ENCODE results near the gene TBC1D16. TPM values are rescaled to one million over a fixed set of nuclear protein-coding genes. Genes with fewer than 3 reads are reported as not detected.

The TBC1D16 gene
- polyA plus RNA-seq, 3 donors, result 12.2 to 42.0 (median 37.9) TPM

DNA sequence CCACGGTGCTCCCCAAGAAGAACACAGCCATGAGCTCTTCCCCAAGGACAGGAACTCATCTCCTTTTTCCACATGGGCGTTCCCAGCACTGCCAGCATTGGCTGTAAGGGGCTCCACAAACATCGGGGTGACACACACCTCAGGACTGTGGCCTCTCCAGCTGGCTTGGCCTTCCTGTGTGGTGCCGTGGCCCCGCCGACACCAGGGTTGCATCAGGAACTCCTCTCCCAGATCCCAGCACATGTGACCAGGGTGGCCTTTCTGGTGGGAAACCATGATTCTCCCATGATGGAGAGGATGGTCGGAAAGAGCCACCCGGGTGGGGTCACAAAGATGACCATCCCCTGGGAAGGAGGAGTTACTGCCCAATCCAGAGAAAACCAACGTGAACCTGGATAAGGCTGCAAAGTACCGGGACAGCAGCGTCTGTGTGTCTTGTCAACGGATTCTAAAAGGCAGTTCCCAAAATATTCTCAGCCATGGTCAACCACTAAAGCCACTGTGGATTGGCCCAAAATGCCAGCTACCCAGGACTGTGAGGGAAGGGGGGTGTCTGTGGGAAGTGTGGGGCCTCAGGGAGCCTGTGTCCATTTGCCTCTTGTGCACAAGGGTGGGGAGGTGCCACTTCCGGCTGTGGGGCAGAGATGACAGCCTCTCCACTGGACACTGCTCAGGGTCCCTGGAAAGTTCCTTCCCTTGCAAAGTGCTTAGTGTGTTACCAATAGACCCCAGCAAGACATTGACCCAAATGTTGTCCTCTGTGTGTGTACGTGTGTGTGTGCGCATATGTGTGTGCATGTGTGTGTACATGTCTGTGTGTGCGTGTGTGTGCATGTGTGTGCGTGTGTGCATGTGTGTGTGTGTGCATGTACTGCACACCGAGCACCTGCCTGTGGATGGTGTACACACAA lies 118.4 kb downstream of the TBC1D16 start:
- WGBS, 3 donors, result 88 to 91% (median 89%) methylated on average over 18 of the region's 18 CpGs

DNA sequence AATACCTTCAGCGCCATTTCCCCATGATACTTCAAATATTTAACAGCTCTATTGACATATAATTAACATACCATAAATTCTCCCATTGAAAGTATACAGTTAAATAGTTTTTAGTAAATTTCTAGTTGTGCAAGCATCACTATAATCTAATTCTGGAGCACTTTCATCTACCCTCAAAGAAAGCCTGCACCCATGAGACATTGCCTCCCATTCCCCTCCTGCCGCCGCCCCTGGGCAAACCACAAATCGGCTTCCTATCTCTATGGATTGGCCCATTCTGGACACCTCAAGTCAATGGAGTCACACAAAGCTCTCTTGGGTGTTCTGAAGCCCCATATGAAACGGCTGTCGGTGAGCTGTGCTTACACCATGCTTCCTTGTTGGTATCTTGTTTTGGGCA lies 119.2 kb downstream of the TBC1D16 start:
- WGBS, 3 donors, result 85 to 91% (median 85%) methylated on average over 6 of the region's 6 CpGs
- no peak overlapping the region for H3K27ac ChIP-seq (ENCODE audit: low read depth, low read length)

More for the DNA sequence above, 118.4 kb downstream of the TBC1D16 start:
- H3K27ac ChIP-seq (ENCODE audit: low read depth, low read length), result no peak overlapping the region

DNA sequence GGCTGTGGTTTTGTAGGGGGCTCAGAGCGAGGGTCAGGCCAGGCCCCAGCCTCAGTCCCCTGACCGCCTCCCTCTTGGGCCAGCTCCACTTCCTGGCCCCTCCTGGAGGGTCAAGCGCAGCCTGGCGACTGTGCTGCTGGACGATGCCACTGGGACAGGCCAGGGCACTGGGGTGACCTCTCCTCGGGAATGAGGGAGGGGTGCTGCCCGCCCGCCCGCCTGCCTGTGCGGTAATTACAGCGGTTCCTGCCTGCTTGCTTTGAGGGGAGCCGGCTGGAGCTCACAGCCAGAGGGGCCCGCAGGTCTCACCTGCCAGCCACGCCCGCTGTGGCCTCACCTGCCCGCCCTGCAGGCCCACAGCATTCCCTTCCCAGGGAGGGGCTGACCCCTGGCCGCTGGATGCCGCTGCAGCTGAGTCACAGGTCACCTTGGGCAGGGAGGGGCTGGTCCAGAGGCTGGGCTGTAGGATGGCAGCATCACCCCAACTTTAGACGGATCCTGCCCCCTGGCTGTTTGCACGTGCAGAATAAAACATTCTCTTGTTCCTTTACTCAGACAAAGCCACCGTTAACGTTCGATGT lies 119.7 kb downstream of the TBC1D16 start:
- H3K27ac ChIP-seq (ENCODE audit: low read depth, low read length), result no peak overlapping the region
- WGBS, 3 donors, result 32 to 62% (median 46%) methylated on average over 21 to 23 of the region's 23 CpGs

DNA sequence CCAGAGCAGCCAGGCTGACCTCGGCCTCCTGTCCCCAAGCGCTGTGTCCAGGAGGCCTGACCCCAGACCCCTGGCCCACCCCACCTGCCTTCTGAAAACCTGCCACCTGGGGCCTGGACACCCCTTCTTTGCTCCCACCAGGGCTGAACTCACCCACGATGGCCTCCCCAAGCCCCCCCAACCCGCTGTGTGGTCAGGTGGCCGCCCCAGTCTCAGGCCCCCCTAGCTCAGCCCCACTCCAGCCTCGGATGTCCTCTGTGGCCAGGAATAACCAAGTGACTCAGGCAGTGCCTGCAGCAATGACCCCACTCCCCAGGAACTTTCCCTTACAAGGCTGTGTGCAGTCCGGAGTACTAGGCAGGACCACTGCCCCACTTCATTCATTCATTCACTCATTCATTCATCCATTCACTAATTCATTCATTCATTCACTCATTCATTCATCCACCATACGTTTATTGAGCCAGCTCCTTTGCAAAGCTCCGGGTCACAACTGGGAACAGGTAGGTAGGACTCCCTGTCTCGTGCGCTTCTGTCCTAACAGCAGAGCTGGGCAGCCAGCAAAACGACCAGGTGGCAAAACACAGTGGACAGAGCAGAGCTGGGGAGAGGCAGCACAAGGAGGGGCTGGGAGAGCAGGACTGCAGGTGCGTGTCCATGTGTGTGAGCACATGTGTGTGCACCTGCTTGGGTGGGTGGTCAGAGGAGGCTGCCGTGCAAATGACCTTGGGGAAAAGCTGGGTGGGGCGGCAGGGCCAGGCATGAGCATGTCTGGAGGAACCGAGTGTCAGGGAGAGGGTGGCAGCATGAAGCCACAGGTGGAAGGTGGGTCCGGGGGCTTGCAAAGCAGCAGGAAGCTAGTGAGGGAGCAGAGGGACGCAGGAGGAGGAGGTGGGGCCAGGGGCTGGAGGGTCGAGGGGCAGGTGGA lies 120.6 kb downstream of the TBC1D16 start:
- 61 to 68% (median 63%) methylated on average over 19 of the region's 19 CpGs for WGBS, 3 donors
- no peak overlapping the region for H3K27ac ChIP-seq (ENCODE audit: low read depth, low read length)

DNA sequence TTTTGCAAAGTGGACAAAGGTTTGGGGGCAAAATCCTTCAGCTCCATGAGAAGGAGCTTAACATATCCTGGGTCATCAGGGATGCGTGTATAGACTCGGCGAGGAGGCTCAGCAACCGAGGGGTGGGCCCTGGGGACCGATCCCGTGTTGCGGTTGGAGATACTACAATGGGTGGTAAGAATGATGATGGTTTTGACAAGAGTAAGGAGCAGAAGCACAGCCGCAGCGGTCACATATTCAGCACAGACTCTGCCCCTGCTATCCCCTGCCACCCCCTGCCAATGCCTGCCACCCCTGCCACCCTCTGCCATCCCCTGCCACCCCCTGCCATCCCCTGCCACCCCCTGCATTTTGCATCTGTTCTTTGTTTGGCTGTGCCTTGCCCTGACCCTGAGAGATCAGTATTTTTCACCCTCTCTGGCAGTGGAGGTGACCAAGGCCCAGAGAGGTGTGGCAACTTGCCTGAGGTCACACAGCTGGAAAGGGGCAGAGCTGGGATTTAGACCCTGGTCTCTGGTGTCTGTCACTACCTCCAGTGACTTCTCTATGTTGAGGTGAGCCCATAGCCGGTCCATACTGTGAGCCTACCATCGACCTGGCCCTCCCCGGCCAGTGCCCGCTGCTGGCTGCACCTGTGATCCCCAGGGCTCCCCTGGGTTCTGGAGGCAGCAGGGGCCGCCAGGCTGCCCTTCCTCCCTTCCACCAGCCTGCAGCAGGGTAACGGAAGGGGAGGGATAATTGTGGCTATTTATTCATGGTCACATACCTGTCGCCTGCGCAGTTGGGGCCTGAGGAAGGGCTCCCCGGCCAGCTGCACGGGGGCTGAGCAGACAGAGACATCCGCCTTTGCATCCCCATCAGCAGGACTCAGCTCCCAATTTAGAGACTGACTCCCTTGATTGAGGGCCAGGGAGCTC lies 121.5 kb downstream of the TBC1D16 start:
- WGBS, 3 donors, result 81 to 86% (median 85%) methylated on average over 20 of the region's 20 CpGs
- no peak overlapping the region for H3K27ac ChIP-seq (ENCODE audit: low read depth, low read length)

DNA sequence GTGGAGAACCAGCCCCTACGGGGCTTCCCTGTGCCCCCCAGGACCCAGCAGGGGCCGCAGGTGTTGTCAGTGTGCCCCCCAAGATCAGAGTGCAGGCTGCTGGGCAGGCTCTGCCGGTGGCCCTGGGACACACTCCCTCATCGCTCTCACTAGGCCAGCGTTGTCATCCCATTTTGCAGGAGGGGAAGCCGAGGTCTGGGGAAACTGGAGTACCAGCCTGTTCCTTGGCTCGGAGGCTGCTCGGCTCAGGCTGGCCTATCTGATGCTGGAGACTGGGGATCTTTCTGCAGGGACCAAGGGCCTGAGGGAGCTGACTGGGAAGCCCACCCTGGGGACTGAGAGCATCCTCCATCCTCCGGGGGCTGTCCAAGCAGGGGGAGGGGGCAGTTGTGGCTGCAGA lies 122.2 kb downstream of the TBC1D16 start:
- 85 to 88% (median 85%) methylated on average over 9 of the region's 9 CpGs for WGBS, 3 donors
- H3K27ac ChIP-seq (ENCODE audit: low read depth, low read length), result no peak overlapping the region

DNA sequence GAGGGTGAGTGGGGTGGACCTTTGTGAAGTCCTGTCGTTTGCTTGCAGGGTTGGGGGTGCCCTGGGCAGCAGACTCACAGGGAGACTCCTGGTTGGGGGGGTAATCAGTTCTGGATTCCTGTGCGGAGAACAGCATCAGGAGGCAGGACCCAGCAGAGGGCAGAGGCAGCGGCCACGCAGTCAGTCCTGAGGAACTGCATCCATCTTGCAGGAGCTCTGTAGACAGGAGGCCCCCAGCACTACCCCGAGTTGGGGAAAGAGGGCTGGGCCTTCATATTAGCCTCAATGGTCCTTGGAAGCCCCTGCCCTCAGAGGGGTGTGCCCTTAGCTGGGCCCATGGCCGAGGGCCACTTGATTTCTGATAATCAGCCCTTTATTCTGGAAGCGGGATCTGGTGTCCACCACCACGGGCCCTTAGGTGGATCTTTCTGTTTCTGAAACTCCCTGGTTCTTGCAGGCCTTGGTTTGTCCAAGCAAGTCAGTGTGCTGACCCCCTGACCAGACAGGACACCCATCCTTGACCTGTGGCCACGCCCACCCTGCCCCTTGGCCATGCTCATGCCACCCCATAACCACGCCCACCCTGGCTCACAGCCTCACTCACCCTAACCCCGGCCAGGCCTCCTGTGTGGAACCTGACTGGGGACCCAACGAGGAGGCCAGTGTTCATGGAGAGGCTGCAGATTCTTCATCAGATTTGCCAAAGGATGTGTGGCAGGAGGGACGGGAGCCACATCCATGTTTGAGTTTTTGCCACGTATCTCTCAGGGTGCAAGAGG lies 122.9 kb downstream of the TBC1D16 start:
- no peak overlapping the region for H3K27ac ChIP-seq (ENCODE audit: low read depth, low read length)
- 88 to 90% (median 88%) methylated on average over 14 of the region's 14 CpGs for WGBS, 3 donors

DNA sequence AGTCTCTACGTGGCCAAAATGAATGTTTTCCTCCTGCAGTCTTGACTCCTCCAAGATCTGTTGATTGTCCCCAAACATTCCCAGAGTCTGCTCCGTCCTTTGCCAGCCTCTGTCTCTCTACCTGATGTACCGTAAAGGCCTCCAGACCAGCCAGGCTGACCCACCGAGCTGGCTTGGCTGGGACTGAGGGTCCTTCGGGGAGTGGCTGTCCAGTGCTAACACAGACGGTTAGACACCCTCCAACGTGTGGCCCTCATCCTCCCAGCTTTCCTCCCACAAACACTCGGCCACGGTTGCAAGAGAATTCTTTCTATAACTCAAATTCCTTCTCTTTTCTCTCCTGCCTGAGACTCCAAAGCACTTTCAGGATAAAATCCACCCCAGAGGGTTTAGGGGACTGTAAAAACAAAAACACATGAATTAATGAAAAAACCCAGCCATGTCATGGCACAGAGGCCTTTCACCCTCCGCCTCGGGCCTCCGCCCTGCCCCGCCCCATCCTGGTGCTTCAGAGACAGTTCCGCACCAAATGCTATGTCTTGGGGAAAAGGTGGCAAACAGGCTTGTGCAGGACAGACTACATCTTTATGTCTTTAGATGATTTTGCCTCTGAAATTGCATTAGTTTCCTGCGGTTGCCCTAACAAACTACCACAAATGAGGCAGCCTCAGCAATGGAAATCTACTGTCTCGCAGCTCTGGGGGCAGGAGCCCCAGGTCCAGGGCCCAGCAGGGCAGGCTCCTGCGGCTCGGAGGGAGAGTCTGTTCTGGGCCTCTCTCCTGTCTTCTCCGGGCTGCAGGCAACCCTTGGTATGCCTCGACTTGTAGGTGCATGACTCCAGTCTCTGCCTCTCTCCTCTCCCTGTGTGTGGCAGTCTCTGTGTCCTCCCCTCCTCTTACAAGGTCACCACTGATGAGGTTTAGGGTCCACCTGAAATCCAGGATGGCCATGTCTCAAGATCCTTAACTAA lies 124.0 kb downstream of the TBC1D16 start:
- 87 to 89% (median 89%) methylated on average over 20 of the region's 20 CpGs for WGBS, 3 donors

DNA sequence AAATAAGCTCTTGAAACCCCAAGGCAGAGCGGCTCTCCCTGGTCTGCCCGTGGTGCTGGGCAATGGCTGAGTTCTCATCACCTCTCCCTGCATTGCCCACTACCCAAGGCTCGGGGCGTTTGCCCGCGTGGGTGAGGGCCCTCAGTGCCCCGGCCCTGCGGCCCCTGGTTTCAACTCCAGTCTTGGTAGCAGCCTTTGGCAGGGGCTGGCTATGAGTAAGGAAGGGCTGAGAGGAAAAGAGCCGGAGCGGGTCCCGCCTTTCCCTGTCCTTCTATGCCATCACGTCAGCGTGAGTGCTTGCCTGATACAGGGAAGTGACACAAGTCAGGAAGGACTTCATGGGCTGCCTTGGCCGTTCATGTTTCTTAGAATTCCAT lies 124.7 kb downstream of the TBC1D16 start:
- WGBS, 3 donors, result 84 to 88% (median 87%) methylated on average over 14 of the region's 14 CpGs
- no peak overlapping the region for H3K27ac ChIP-seq (ENCODE audit: low read depth, low read length)

More for the DNA sequence above, 124.0 kb downstream of the TBC1D16 start:
- no peak overlapping the region for H3K27ac ChIP-seq (ENCODE audit: low read depth, low read length)

DNA sequence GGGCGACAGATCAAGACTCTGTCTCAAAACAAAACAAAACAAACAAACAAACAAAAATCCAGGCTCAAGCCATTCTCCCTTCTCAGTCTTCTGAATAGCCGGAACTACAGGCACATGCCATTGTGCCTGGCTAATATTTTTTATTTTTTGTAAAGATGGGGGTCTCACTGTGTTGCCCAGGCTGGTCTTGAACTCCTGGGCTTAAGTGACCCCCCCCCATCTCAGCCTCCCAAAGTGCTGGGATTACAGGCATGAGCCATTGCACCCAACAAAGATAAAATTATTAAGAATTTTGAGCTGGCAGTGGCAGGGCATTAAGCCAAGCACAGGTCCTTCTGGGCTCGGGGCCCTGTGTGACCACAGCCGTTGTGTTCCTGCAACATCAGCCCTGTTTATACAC lies 126.6 kb downstream of the TBC1D16 start:
- 47 to 61% (median 58%) methylated on average over 4 of the region's 4 CpGs for WGBS, 3 donors

DNA sequence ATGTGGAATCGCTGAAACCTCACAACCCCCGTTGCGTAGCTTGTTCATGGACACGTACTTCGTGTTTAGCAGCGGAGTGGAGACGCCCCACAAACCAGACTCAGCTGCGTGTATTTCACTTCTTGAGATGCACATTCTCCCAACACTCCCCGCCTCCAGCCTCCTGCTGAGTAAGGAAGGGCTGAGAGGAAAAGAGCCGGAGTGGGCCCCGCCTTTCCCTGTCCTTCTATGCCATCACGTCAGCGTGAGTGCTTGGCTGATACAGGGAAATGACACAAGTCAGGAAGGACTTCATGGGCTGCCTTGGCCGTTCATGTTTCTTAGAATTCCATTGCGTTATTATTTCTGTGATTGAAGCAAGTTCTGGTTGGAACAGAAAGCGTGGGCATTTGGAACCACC lies 127.8 kb downstream of the TBC1D16 start:
- 47 to 77% (median 64%) methylated on average over 16 of the region's 16 CpGs for WGBS, 3 donors

More for the DNA sequence above, 126.6 kb downstream of the TBC1D16 start:
- no peak overlapping the region for H3K27ac ChIP-seq (ENCODE audit: low read depth, low read length)

DNA sequence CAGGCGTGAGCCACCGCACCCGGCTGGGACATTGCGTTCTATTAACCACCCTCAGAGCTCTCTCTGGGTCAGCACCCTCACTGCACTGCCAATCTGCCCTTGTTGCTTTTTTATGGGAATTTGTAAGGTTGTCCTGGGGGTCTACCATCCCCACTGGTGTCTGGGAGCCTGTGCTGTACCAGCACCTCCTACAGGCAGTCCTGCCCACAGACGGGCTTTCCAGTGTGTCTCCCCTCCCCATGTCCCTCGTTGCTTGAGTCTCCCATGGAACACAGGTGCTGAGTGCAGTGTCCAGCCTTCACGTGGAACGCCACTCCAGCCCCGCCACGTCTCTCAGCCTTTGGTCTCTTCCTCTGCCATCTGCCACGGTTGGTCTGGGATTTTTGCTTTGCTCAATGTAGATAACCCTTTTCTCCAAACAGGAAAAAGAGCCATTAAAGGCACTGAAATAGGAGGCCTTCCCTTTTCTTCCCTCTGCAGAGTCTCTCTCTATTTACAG lies 128.4 kb downstream of the TBC1D16 start:
- H3K27ac ChIP-seq (ENCODE audit: low read depth, low read length), result no peak overlapping the region
- WGBS, 3 donors, result 84 to 88% (median 85%) methylated on average over 11 of the region's 11 CpGs

More for the DNA sequence above, 127.8 kb downstream of the TBC1D16 start:
- H3K27ac ChIP-seq (ENCODE audit: low read depth, low read length), result no peak overlapping the region

DNA sequence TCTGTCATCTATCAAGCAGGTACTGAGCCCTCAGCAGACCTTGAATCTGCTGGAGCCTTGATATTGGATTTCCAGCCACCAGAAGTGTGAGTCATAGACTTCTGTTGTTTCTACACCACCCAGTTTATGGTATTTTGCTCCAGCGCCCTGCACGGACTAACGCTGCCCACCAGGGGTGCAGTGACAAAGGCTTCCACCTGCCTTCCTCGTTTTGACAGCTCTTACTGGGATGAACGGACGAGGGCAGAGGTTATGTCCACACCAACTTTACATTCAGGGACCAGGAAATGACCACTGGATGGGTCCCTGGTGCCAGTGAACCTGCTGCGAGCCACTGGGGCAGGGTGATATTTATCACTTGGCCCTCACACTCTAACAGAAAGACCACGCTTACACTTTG lies 129.8 kb downstream of the TBC1D16 start:
- H3K27ac ChIP-seq (ENCODE audit: low read depth, low read length), result no peak overlapping the region
- 69 to 78% (median 71%) methylated on average over 8 of the region's 8 CpGs for WGBS, 3 donors

DNA sequence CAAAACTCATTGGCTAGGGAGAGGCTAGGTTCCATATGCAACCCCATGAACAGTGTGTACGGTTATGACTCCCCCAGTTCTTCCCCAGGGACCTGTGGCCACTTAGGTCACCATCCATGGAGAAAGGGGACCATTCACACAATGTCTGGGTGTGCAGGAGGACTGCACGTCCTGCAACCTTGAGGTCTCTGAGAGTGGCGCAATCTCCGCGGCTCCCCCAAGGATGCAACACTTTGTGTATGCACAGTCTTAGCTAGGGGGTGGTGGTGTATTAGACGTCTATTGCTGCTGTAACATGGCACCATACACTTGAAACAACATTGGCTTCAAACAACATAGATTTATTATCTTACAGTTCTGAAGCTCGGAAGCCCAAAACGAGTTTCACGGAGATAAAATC lies 130.8 kb downstream of the TBC1D16 start:
- WGBS, 3 donors, result 72 to 82% (median 72%) methylated on average over 9 of the region's 9 CpGs
- no peak overlapping the region for H3K27ac ChIP-seq (ENCODE audit: low read depth, low read length)

DNA sequence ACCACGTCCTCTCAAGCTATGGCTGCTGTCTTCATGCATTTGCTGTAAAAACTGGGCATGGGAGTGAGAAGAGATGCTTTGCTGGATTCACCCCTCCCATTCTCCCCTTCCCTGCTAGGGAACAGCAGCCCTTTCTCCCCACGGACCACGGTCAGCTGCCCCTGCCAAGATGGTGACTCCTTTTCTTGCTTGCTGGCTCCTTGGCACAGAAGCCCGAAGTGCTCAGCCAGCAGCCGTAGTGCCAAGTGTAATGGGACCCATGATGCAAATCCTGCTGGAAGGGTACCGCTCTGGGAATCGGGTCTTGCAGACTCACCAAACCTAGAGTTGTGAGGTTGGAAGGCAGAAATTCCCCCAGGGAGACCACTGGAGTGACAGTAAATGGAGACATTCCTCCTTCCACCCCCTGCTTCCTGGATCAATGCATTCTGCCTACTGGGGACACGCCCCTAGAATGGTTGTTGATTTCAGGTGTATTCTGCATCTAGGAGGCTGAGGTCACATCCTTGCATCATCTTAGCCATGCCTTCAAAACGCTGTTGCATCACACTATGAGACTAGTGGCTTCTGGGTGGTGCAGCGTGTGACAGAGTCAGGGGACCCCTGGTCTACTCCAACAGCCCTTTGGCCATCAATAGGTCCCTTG lies 133.4 kb downstream of the TBC1D16 start:
- H3K27ac ChIP-seq (ENCODE audit: low read depth, low read length), result no peak overlapping the region
- 80 to 86% (median 85%) methylated on average over 10 of the region's 10 CpGs for WGBS, 3 donors
